ES-I3 (cell line): ENCODE measurements around the gene DCTN1.
"Not testable (repeated sequence)": the region's sequence is repeated elsewhere in the genome, so short reads cannot be mapped to it uniquely, and the experiment has no call there.

ENCODE experiments used
- H3K36me3 ChIP-seq: 2 replicates; pipeline ENCODE4 v1.6.1; 2013; ENCODE audit warnings: mild to moderate bottlenecking, low read length, control low read depth, moderate library complexity; ENCODE audit not compliant: insufficient read depth
- H3K4me1 ChIP-seq: 2 replicates; pipeline ENCODE4 v1.6.1; 2013; ENCODE audit warnings: mild to moderate bottlenecking, control low read depth, low read length; ENCODE audit not compliant: insufficient read depth
- H3K9ac ChIP-seq: 2 replicates; pipeline ENCODE4 v1.6.1; 2013; ENCODE audit warnings: low read depth, mild to moderate bottlenecking, low read length, moderate library complexity
- H3K9me3 ChIP-seq: 2 replicates; pipeline ENCODE4 v1.6.1; 2013; ENCODE audit warnings: mild to moderate bottlenecking, low read length, moderate library complexity; ENCODE audit not compliant: control insufficient read depth, insufficient read depth

DCTN1 gene

DNA sequence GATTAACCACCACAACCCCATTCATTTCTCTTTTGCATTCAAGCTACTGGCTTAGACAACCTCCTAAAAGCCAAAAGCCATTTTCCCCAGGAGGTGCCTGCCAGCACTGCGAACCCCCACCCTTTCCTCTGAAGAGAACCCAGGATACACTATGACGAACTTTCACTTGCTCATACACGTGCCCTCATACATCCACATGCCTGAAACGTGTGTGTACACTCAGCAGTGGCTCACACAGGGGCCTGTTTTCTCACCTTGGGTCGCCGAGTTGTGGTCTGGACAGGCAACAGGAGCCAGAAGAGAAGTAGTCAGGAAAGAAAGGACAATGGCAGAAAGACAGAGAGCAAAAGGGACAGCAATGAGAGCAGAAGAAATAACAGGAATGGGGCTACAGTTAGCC is 7.4 kb downstream of the DCTN1 start:
- peaks cover 12% of the 10 kb centered on the region for H3K36me3 ChIP-seq
- no peaks in the 10 kb centered on the region for H3K9me3 ChIP-seq
- no peak overlapping the region for H3K9ac ChIP-seq
- peaks cover 15% of the 10 kb centered on the region for H3K4me1 ChIP-seq

DNA sequence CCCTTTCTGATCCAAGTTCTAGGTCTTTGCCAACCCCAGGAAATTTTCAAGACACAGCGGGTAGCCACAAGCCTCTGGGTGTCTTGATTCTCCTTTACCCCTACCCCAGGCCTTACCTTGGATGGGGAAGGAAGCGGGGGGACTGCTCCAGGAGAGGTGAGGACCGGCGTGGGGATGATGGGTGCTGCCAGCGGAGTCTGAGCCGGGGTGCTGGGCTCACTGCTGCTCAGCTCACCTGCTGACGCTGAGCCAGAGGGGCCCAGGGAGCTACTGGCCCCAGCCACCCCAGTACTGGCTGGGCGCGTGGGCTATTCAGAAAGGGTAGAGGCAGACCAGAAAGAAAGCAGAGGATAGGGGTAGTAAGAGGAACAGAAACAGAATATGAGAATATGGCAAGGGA is 8.7 kb downstream of the DCTN1 start:
- H3K9me3 ChIP-seq, result no peaks in the 10 kb centered on the region
- H3K9ac ChIP-seq, result no peak overlapping the region
- H3K36me3 ChIP-seq, result peaks cover 17% of the 10 kb centered on the region
- peaks cover 15% of the 10 kb centered on the region for H3K4me1 ChIP-seq

DNA sequence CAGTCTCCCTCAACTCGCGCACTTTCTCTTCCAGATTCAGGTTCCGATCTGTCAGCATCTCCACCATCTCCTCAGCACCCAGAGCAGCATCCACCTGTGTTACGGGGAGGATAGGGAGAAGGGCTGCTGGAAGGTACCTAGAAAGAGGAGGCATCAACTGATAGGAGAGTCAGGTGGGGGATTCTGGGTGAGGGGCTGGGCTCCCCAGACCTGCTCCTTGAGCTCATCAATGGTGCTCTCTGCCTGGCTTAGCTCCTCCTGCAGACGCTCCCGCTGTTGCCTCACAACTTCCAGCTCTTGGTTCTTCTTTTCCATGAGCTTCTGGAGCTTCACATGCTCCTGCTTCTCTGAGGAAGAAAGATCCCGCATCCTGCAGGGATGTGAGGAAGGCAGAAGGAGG is 10.1 kb downstream of the DCTN1 start:
- H3K9ac ChIP-seq, result no peak overlapping the region
- no peaks in the 10 kb centered on the region for H3K9me3 ChIP-seq
- peaks cover 17% of the 10 kb centered on the region for H3K36me3 ChIP-seq
- H3K4me1 ChIP-seq, result peaks cover 14% of the 10 kb centered on the region

GRCh38 chr2:74368499-74368898 is 11.6 kb downstream of the DCTN1 start:
- Histone ChIP-seq H3K36me3 (peaks cover 26% of the 10 kb centered on the region), H3K4me1 (peaks cover 7% of the 10 kb centered on the region), H3K9ac (no peak overlapping the region), H3K9me3 (no peaks in the 10 kb centered on the region)

GRCh38 chr2:74367789-74368188 is 12.3 kb downstream of the DCTN1 start:
- Histone ChIP-seq H3K9me3 (no peaks in the 10 kb centered on the region), H3K4me1 (peaks cover under 1% of the 10 kb centered on the region; the same call in 1 of the 2 replicates), H3K36me3 (peaks cover 29% of the 10 kb centered on the region), H3K9ac (no peak overlapping the region)

- Histone ChIP-seq H3K4me1 (no peaks in the 10 kb centered on the region), H3K9ac (no peak overlapping the region), H3K9me3 (no peaks in the 10 kb centered on the region), H3K36me3 (peaks cover 30% of the 10 kb centered on the region)
Observed at GRCh38 chr2:74366036-74366435, 14.1 kb downstream of the DCTN1 start.

GRCh38 chr2:74364533-74365505 is 15.3 kb downstream of the DCTN1 start:
- Histone ChIP-seq H3K36me3 (peaks cover 36% of the 10 kb centered on the region), H3K9me3 (no peaks in the 10 kb centered on the region), H3K9ac (no peak overlapping the region), H3K4me1 (no peaks in the 10 kb centered on the region)

GRCh38 chr2:74361327-74361726 is 18.8 kb downstream of the DCTN1 start:
- no peaks in the 10 kb centered on the region; the same call in 1 of the 2 replicates for H3K4me1 ChIP-seq
- H3K9me3 ChIP-seq, result no peaks in the 10 kb centered on the region
- H3K9ac ChIP-seq, result no peak overlapping the region
- peaks cover 33% of the 10 kb centered on the region for H3K36me3 ChIP-seq

- peaks cover 20% of the 10 kb centered on the region for H3K36me3 ChIP-seq
- no peaks in the 10 kb centered on the region for H3K9me3 ChIP-seq
- H3K9ac ChIP-seq, result no peak overlapping the region
- H3K4me1 ChIP-seq, result no peaks in the 10 kb centered on the region; the same call in 1 of the 2 replicates
Observed at GRCh38 chr2:74357627-74358026, 22.5 kb downstream of the DCTN1 start.

GRCh38 chr2:74349889-74350288 is 30.2 kb downstream of the DCTN1 start:
- no peaks in the 10 kb centered on the region for H3K4me1 ChIP-seq

DNA sequence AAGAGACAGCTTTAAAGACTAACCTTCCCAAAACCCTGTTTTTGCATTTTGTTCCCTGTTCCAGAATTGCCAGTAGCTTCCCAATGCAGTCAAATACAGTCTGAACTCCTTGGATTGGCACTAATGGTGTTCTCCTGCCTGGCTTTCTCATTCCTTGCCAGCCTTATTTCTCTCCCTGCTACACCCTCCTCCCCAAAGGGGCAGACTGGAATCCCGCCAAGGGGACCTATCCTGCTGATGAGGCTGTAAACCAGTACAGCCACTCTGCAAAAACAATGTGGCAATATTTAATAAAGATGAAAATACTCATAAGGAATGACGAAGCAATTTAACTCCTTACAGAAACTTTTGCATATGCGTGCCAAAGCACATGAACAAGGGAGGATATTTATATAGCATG is 32.4 kb downstream of the DCTN1 start:
- Histone ChIP-seq H3K36me3 (no peaks in the 10 kb centered on the region), H3K9ac (no peak overlapping the region), H3K9me3 (no peaks in the 10 kb centered on the region), H3K4me1 (no peaks in the 10 kb centered on the region)

More at GRCh38 chr2:74349889-74350288, 30.2 kb downstream of the DCTN1 start:
- H3K9ac ChIP-seq, result no peak overlapping the region
- H3K36me3 ChIP-seq, result no peaks in the 10 kb centered on the region
- no peaks in the 10 kb centered on the region for H3K9me3 ChIP-seq

DNA sequence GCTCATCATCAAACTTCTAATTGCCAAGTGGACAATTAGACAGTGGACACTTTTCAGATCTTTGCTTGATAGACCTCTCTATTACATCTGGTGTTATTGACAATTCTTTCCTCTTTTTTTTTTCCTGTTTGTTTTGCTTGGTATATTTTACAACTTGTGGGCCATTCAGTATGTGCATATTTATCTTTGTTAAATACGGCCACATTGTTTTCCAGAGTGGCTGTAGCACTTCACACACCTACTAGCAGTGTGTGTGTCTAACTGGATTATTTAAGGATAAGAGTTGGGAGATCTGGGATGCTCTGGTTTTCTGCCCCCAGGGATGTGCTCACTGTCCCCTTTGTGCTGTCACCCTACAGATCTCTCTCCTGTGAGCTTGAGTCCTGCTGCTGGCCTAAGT is 32.8 kb downstream of the DCTN1 start:
- H3K4me1 ChIP-seq, result no peaks in the 10 kb centered on the region
- no peaks in the 10 kb centered on the region for H3K9me3 ChIP-seq
- H3K36me3 ChIP-seq, result no peaks in the 10 kb centered on the region
- no peak overlapping the region for H3K9ac ChIP-seq

DNA sequence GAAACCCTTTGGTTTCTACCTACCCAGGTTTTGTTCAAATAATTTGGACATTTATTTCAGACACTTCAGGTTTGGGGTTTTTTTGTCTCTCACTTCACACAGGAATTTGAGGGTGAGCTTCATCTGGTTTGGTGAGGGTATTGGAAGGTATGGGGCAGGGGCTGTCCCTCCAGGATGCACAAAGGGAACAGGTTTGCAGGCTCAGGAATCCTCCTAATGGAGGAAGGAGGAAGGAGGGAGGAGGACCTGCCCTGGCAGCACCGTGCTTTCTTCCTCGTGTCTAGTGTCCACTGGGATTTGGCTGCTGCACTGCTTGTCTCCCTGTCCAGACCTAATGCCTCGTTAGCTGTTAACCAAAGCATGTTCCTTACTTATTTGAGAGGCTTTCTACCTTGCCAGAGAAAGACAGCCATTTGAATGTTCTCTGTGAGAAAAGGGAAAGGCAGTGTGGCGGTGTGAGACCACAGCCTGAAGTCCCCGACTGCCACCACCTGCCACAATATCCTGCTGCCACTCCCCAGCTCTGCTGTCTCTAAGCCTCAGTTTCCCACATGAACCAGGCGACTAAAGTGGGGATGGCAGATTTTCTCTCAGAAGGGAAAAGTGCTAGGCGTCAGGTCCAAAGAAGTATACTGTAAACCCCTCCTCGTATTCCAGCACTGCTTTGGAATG is 34.7 kb downstream of the DCTN1 start:
- H3K9ac ChIP-seq, result no peak overlapping the region
- H3K4me1 ChIP-seq, result no peaks in the 10 kb centered on the region

GRCh38 chr2:74343316-74343715 is 36.8 kb downstream of the DCTN1 start, which contains the start of gene SLC4A5:
Gene SLC4A5, minus strand, starts transcription at chr2:74343416. Its CDS starts 28,393 bp downstream, at chr2:74315023.
- no peaks in the 10 kb centered on the region for H3K36me3 ChIP-seq
- H3K9ac ChIP-seq, result no peak within 1 kb of the TSS
- H3K9me3 ChIP-seq, result no peaks in the 10 kb centered on the region
- H3K4me1 ChIP-seq, result no peaks in the 10 kb centered on the region

More for the DNA sequence above, 34.7 kb downstream of the DCTN1 start:
- no peaks in the 10 kb centered on the region for H3K36me3 ChIP-seq
- H3K9me3 ChIP-seq, result no peaks in the 10 kb centered on the region

- H3K4me1 ChIP-seq, H3K36me3 ChIP-seq, H3K9ac ChIP-seq, H3K9me3 ChIP-seq: not testable (repeated sequence)
Observed at GRCh38 chr2:74336227-74336626, 43.9 kb downstream of the DCTN1 start.
